Pancreas (tissue), 10 donors: ENCODE results near the gene SESTD1. TPM values are rescaled to one million over a fixed set of nuclear protein-coding genes. Genes with fewer than 3 reads are reported as not detected.

Experiments used
- ATAC-seq, 4 donors: fragments of 200-7000 bp; cut with Tn5 transposase; one replicate each; pipeline versions ENCODE4 v1.8.0 to v1.9.1; 2020; ENCODE audit warnings: mild to moderate bottlenecking in 4 of 4, moderate library complexity in 4 of 4
- DNase-seq, 6 donors: peaks; one replicate each; pipeline ENCODE4 v3.0.0-alpha.2; 2020
- FAIRE-seq: peaks from 2 replicates; lab custom pipeline; 2012; peaks lifted over from hg19 to GRCh38; lab: Jason Lieb, UNC
- H3K27ac ChIP-seq, 4 donors: fragments of 200-600 bp; sonication (generic); 1 replicate in 3 of 4; 2 replicates in 1 of 4; pipeline versions ENCODE4 v1.5.0 to v1.8.0; 2020
- H3K27me3 ChIP-seq, 4 donors: fragments of 200-600 bp; one replicate each; pipeline ENCODE4 v1.8.0; 2021
- H3K36me3 ChIP-seq, 3 donors: fragments of 200-600 bp; sonication (generic) in 1 of 3; one replicate each; pipeline versions ENCODE4 v1.5.0 to v1.8.0; 2020 to 2021
- H3K4me1 ChIP-seq, 3 donors: fragments of 200-600 bp; one replicate each; pipeline ENCODE4 v1.8.0; 2021
- H3K4me3 ChIP-seq, 4 donors: fragments of 200-600 bp; sonication (generic) in 2 of 4; one replicate each; pipeline versions ENCODE4 v1.5.0 to v1.8.0; 2020 to 2021
- H3K9me3 ChIP-seq, 4 donors: fragments of 200-600 bp; one replicate each; pipeline ENCODE4 v1.8.0; 2021
- CTCF ChIP-seq, 4 donors: fragments of 200-600 bp; sonication (generic) in 3 of 4; IDR thresholded peaks; one replicate each; pipeline versions ENCODE4 v1.5.0 to v1.8.0; 2021; ENCODE audit warnings: antibody characterized with exemption in 4 of 4
- WGBS, 2 donors: extraction: QIAGEN DNeasy Blood & Tissue Kit; methylation state at CpG; one replicate each; pipeline ENCODE4 v1.1.7; 2013; 5-methylcytosine and 5-hydroxymethylcytosine counted together
- intact Hi-C, 3 donors: fragments of 100-400 bp; cut with DNase I; formaldehyde crosslinking; loops; one replicate each; pipeline versions ENCODE4 v1.11.1 to v1.14.2; 2022
- polyA plus RNA-seq, 2 donors: library from polyadenylated mRNA; stranded (reverse); fragments of 200-250 nt; gene quantifications; one replicate each; pipeline ENCODE4 v1.2.3, GENCODE V29; 2013
- total RNA-seq, 6 donors: library from RNA; stranded (reverse); fragmentation: NEBNext Ultra II Directional in 4 of 6; extraction: Animal tissue kit (Norgen Biotek cat#: 25700) in 4 of 6; gene quantifications; one replicate each; pipeline versions ENCODE4 v1.2.1 to v1.2.4, GENCODE V29; 2021 to 2023
- donor health status: healthy with polysubstance abuse.
- donor health status: DM: no; HTN: no; CAD: no; lungs with moderate emphysema.
- donor health status: DM: no; HTN: no; CAD: no.
- donor health status: control.
- donor health status: control.
- donor health status: Bipolar disorder and iron deficiency.
- donor health status: DM: yes; HTN: yes; CAD: no.
- donor health status: DM: no; HTN: no; CAD: no.
- donor health status: DM: no; HTN: no; CAD: no.
- donor health status: DM: yes; HTN: yes; CAD: no.

The SESTD1 gene
- total and polyA plus RNA-seq, 8 donors, result 4.0 to 37.0 (median 14.2) TPM

GRCh38 chr2:179180242-179180641 lies 84.4 kb downstream of the SESTD1 start:
- Histone ChIP-seq H3K27ac (no peak overlapping the region), H3K36me3 (peaks cover 0 to 4% (median 0%) of the 10 kb centered on the region in 3 donors), H3K4me1 (peaks cover 0 to 6% (median 0%) of the 10 kb centered on the region in 3 donors), H3K9me3 (no peaks in the 10 kb centered on the region), H3K27me3 (no peaks in the 10 kb centered on the region), H3K4me3 (no peak overlapping the region)
- no peak for FAIRE-seq
- DNase-seq, result no peak
- TF ChIP-seq CTCF (IDR thresholded peaks at IDR 0.05), result no peak
- intact Hi-C loops, result no loop called here
- WGBS, 2 donors, result 58 to 63% methylated on average over 2 of the region's 2 CpGs
- no peak for ATAC-seq

- Histone ChIP-seq H3K4me1 (peaks cover 0 to 6% (median 0%) of the 10 kb centered on the region in 3 donors), H3K36me3 (peaks cover 0 to 4% (median 0%) of the 10 kb centered on the region in 3 donors), H3K4me3 (no peak overlapping the region), H3K27me3 (no peaks in the 10 kb centered on the region), H3K9me3 (no peaks in the 10 kb centered on the region), H3K27ac (no peak overlapping the region)
- DNase-seq, result no peak
- FAIRE-seq, result no peak
- WGBS, 2 donors, result 94 to 95% methylated on average over 2 of the region's 2 CpGs
- intact Hi-C loops, result no loop called here
- no peak for ATAC-seq
- no peak for TF ChIP-seq CTCF (IDR thresholded peaks at IDR 0.05)
Observed at GRCh38 chr2:179179719-179180118, 84.9 kb downstream of the SESTD1 start.

- Histone ChIP-seq H3K27ac (no peak overlapping the region), H3K4me1 (peaks cover 0 to 6% (median 0%) of the 10 kb centered on the region in 3 donors), H3K4me3 (no peak overlapping the region), H3K36me3 (peaks cover 0 to 4% (median 0%) of the 10 kb centered on the region in 3 donors), H3K27me3 (no peaks in the 10 kb centered on the region), H3K9me3 (no peaks in the 10 kb centered on the region)
- FAIRE-seq (no peak), DNase-seq (no peak), ATAC-seq (no peak)
- no peak for TF ChIP-seq CTCF (IDR thresholded peaks at IDR 0.05)
- 89 to 97% methylated on average over 1 of the region's 1 CpG for WGBS, 2 donors
- intact Hi-C loops, result no loop called here
Observed at GRCh38 chr2:179177694-179178093, 86.9 kb downstream of the SESTD1 start.

GRCh38 chr2:179174240-179174639 lies 90.4 kb downstream of the SESTD1 start:
- ATAC-seq (no peak), DNase-seq (no peak), FAIRE-seq (no peak)
- Histone ChIP-seq H3K36me3 (peaks cover 0 to 4% (median 0%) of the 10 kb centered on the region in 3 donors), H3K9me3 (no peaks in the 10 kb centered on the region), H3K27ac (no peak overlapping the region), H3K4me3 (no peak overlapping the region), H3K27me3 (no peaks in the 10 kb centered on the region), H3K4me1 (peaks cover 0 to 6% (median 0%) of the 10 kb centered on the region in 3 donors)
- intact Hi-C loops, result no loop called here
- 73 to 74% methylated on average over 1 of the region's 1 CpG for WGBS, 2 donors
- TF ChIP-seq CTCF (IDR thresholded peaks at IDR 0.05), result no peak

GRCh38 chr2:179172894-179173293 lies 91.7 kb downstream of the SESTD1 start:
- DNase-seq (no peak), ATAC-seq (no peak), FAIRE-seq (no peak)
- Histone ChIP-seq H3K27ac (no peak overlapping the region), H3K36me3 (peaks cover 0 to 4% (median 0%) of the 10 kb centered on the region in 3 donors), H3K4me3 (no peak overlapping the region), H3K4me1 (peaks cover 0 to 6% (median 0%) of the 10 kb centered on the region in 3 donors), H3K9me3 (no peaks in the 10 kb centered on the region), H3K27me3 (no peaks in the 10 kb centered on the region)
- TF ChIP-seq CTCF (IDR thresholded peaks at IDR 0.05), result no peak
- intact Hi-C loops, result no loop called here
- WGBS, 2 donors, result 98 to 99% methylated on average over 2 of the region's 2 CpGs
